ENCODE results near the gene LAMA2. TPM values are rescaled to one million over a fixed set of nuclear protein-coding genes. Genes with fewer than 3 reads are reported as not detected.

The LAMA2 gene
- total RNA-seq, 5 donors from 2014 or later (not counting 1 experiment from before 2014, with no cell fraction given): 0.30 to 0.62 (median 0.45) TPM

DNA sequence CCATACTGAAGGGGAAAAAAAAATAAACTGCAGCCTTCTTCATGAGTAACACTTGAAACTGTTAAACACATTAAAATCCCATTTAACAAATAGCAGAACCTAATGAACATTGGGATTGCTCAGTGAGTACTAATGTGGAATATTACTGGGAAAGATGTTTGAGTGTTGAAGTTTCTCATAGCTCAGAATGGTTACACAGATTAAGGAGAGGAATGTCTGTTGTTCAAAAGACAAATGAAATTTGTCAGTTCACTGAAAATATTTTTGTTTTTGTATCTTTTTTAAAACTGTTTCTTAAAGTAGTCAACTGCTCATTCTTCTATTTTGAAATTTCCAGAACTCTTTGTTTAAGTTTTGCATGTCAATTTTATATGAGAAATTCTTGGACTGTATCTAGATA is 374.3 kb downstream of the LAMA2 start:
- Histone ChIP-seq H3K9me3 (no peaks in the 10 kb centered on the region), H3K36me3 (ENCODE audit: control insufficient read depth in 2 of 2, extremely low read depth in 1 of 2, insufficient read depth in 1 of 2, low read length in 1 of 2) (no peaks in the 10 kb centered on the region), H3K27ac (ENCODE audit: low read length) (no peak overlapping the region), H3K27me3 (replicated peaks in 1 of 2; ENCODE audit: control insufficient read depth in 2 of 2, extremely low read depth in 1 of 2, insufficient read depth in 2 of 2, low read length in 1 of 2) (peaks cover 0 to 3% of the 10 kb centered on the region in 2 experiments), H3K4me3 (ENCODE audit: control insufficient read depth in 1 of 2, extremely low read depth in 1 of 2, low read length in 1 of 2) (no peak overlapping the region), H3K4me1 (ENCODE audit: control insufficient read depth in 1 of 2, extremely low read depth in 1 of 2, insufficient read depth in 2 of 2, low read length in 2 of 2) (no peaks in the 10 kb centered on the region)
- ChIA-PET POLR2A (no interaction called here), CTCF (no interaction called here)
- Mint-ChIP-seq H3K9me3 (no peaks in the 10 kb centered on the region), H3K4me1 (peaks cover 0 to 4% (median under 1%) of the 10 kb centered on the region in 3 donors), H3K4me3 (no peak overlapping the region), H3K27ac (no peak overlapping the region), H3K36me3 (no peaks in the 10 kb centered on the region), H3K27me3 (peaks cover 10 to 13% of the 10 kb centered on the region in 2 donors)
- DNase-seq: no peak
- ATAC-seq (replicated peaks in 1 of 4): no peak

DNA sequence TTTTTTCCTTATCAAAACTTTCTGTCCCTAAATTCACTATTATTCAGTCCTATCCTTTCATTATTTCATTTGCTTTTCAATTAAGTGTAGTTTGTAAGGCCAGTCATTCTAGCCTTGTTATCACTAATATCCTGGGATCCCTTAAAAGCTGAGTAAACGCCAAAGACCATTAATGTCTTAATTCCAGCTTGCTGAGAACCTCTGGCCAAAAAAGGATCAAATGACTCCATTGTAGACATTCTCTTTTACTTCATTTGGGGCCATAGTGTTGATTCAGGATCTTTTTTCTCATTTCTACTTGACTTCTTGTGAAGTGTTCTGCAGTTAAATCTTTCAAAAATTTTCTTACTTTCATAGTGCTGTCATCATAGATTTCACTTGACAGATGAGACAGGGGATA is 379.7 kb downstream of the LAMA2 start:
- Mint-ChIP-seq H3K27ac (no peak overlapping the region), H3K9me3 (no peaks in the 10 kb centered on the region), H3K36me3 (no peaks in the 10 kb centered on the region), H3K4me1 (no peaks in the 10 kb centered on the region), H3K4me3 (no peak overlapping the region), H3K27me3 (no peaks in the 10 kb centered on the region)
- Histone ChIP-seq H3K27me3 (replicated peaks in 1 of 2; ENCODE audit: control insufficient read depth in 2 of 2, extremely low read depth in 1 of 2, insufficient read depth in 2 of 2, low read length in 1 of 2) (peaks cover 0 to 3% of the 10 kb centered on the region in 2 experiments), H3K4me1 (ENCODE audit: control insufficient read depth in 1 of 2, extremely low read depth in 1 of 2, insufficient read depth in 2 of 2, low read length in 2 of 2) (no peaks in the 10 kb centered on the region), H3K9me3 (no peaks in the 10 kb centered on the region), H3K4me3 (ENCODE audit: control insufficient read depth in 1 of 2, extremely low read depth in 1 of 2, low read length in 1 of 2) (no peak overlapping the region), H3K36me3 (ENCODE audit: control insufficient read depth in 2 of 2, extremely low read depth in 1 of 2, insufficient read depth in 1 of 2, low read length in 1 of 2) (no peaks in the 10 kb centered on the region), H3K27ac (ENCODE audit: low read length) (no peak overlapping the region)
- ATAC-seq (replicated peaks in 1 of 4): no peak
- DNase-seq: no peak
- ChIA-PET CTCF (no interaction called here), POLR2A (no interaction called here)
- no CpG with 5 or more reads among the region's 1 CpG for WGBS (ENCODE audit: insufficient coverage)

- Histone ChIP-seq H3K36me3 (ENCODE audit: control insufficient read depth in 2 of 2, extremely low read depth in 1 of 2, insufficient read depth in 1 of 2, low read length in 1 of 2) (no peaks in the 10 kb centered on the region), H3K4me3 (ENCODE audit: control insufficient read depth in 1 of 2, extremely low read depth in 1 of 2, low read length in 1 of 2) (no peak overlapping the region), H3K27ac (ENCODE audit: low read length) (no peak overlapping the region), H3K9me3 (no peaks in the 10 kb centered on the region), H3K4me1 (ENCODE audit: control insufficient read depth in 1 of 2, extremely low read depth in 1 of 2, insufficient read depth in 2 of 2, low read length in 2 of 2) (no peaks in the 10 kb centered on the region), H3K27me3 (replicated peaks in 1 of 2; ENCODE audit: control insufficient read depth in 2 of 2, extremely low read depth in 1 of 2, insufficient read depth in 2 of 2, low read length in 1 of 2) (peaks cover 0 to 3% of the 10 kb centered on the region in 2 experiments)
- Mint-ChIP-seq H3K27ac (no peak overlapping the region), H3K4me3 (no peak overlapping the region), H3K36me3 (no peaks in the 10 kb centered on the region), H3K27me3 (no peaks in the 10 kb centered on the region), H3K9me3 (no peaks in the 10 kb centered on the region), H3K4me1 (no peaks in the 10 kb centered on the region)
- POLR2A ChIA-PET: no interaction called here
- WGBS (ENCODE audit: insufficient coverage): 75% methylated on average over 6 of the region's 8 CpGs
- no peak for ATAC-seq (replicated peaks in 1 of 4)
- CTCF ChIA-PET: no interaction called here
- no peak for DNase-seq
Observed at GRCh38 chr6:129263176-129263575, 380.2 kb downstream of the LAMA2 start.

- Histone ChIP-seq H3K27me3 (replicated peaks in 1 of 2; ENCODE audit: control insufficient read depth in 2 of 2, extremely low read depth in 1 of 2, insufficient read depth in 2 of 2, low read length in 1 of 2) (peaks cover 0 to 3% of the 10 kb centered on the region in 2 experiments), H3K9me3 (no peaks in the 10 kb centered on the region), H3K4me1 (ENCODE audit: control insufficient read depth in 1 of 2, extremely low read depth in 1 of 2, insufficient read depth in 2 of 2, low read length in 2 of 2) (no peaks in the 10 kb centered on the region), H3K27ac (ENCODE audit: low read length) (no peak overlapping the region), H3K4me3 (ENCODE audit: control insufficient read depth in 1 of 2, extremely low read depth in 1 of 2, low read length in 1 of 2) (no peak overlapping the region), H3K36me3 (ENCODE audit: control insufficient read depth in 2 of 2, extremely low read depth in 1 of 2, insufficient read depth in 1 of 2, low read length in 1 of 2) (no peaks in the 10 kb centered on the region)
- Mint-ChIP-seq H3K4me3 (no peak overlapping the region), H3K27ac (no peak overlapping the region), H3K9me3 (no peaks in the 10 kb centered on the region), H3K36me3 (no peaks in the 10 kb centered on the region), H3K27me3 (no peaks in the 10 kb centered on the region), H3K4me1 (no peaks in the 10 kb centered on the region)
- ATAC-seq (replicated peaks in 1 of 4) (no peak), DNase-seq (no peak)
- WGBS (ENCODE audit: insufficient coverage): 56% methylated on average over 3 of the region's 3 CpGs
- CTCF ChIA-PET: interaction anchor here in 1 of 2 donors (0.6 kb wide), 1 partner anchor 12 kb away, joined by 16 read pairs; no protein-coding TSS in a partner anchor
- POLR2A ChIA-PET: no interaction called here
Observed at GRCh38 chr6:129264480-129265045, 381.6 kb downstream of the LAMA2 start.

DNA sequence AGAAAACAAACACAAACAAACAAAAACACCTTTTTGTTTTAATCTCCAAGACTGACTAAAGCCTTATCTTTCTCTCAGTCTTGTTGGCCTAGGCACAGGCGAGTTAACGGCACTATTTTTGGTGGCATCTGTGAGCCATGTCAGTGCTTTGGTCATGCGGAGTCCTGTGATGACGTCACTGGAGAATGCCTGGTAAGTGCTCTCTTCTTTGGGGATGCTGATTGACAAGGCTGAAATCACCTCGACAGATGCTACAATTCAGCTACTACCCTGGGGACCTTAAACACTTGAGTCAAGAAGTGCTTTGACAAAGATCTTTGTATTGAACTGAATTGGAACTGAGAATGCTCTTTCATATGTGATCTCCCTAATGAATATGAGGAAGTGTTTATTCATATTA is 384.1 kb downstream of the LAMA2 start:
- ChIA-PET CTCF (no interaction called here), POLR2A (no interaction called here)
- Mint-ChIP-seq H3K9me3 (no peaks in the 10 kb centered on the region), H3K4me1 (no peaks in the 10 kb centered on the region), H3K27ac (no peak overlapping the region), H3K36me3 (no peaks in the 10 kb centered on the region), H3K4me3 (no peak overlapping the region), H3K27me3 (no peaks in the 10 kb centered on the region)
- 87% methylated on average over 4 of the region's 5 CpGs for WGBS (ENCODE audit: insufficient coverage)
- ATAC-seq (replicated peaks in 1 of 4) (no peak), DNase-seq (no peak)
- no peaks in the 10 kb centered on the region for H3K9me3 ChIP-seq
- no peak overlapping the region for H3K4me3 ChIP-seq (ENCODE audit: control insufficient read depth in 1 of 2, extremely low read depth in 1 of 2, low read length in 1 of 2)
- peaks cover 0 to 3% of the 10 kb centered on the region in 2 experiments for H3K27me3 ChIP-seq (replicated peaks in 1 of 2; ENCODE audit: control insufficient read depth in 2 of 2, extremely low read depth in 1 of 2, insufficient read depth in 2 of 2, low read length in 1 of 2)
- H3K36me3 ChIP-seq (ENCODE audit: control insufficient read depth in 2 of 2, extremely low read depth in 1 of 2, insufficient read depth in 1 of 2, low read length in 1 of 2): no peaks in the 10 kb centered on the region
- H3K27ac ChIP-seq (ENCODE audit: low read length): no peak overlapping the region
- no peaks in the 10 kb centered on the region for H3K4me1 ChIP-seq (ENCODE audit: control insufficient read depth in 1 of 2, extremely low read depth in 1 of 2, insufficient read depth in 2 of 2, low read length in 2 of 2)

DNA sequence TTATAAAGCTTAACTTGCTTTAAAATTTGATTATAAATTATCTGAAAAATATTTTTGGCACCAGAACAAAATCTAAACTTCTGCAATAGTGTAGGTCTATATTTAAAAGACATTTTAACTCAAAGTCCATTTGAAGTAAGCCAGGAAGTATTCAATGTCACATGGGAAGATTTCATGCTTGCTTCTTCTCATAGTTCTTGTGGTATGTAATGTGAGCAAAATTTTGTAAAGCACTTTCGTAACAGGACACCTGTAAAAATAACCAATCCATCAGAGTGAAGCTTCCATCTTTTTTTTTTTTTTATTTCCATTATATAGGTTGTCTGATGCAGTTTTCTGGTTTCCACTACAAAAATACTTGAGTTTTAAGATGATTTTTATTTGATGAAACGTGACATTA is 386.1 kb downstream of the LAMA2 start:
- Mint-ChIP-seq H3K9me3 (no peaks in the 10 kb centered on the region), H3K36me3 (no peaks in the 10 kb centered on the region), H3K4me3 (no peak overlapping the region), H3K27me3 (no peaks in the 10 kb centered on the region), H3K27ac (no peak overlapping the region), H3K4me1 (no peaks in the 10 kb centered on the region)
- no peak overlapping the region for H3K27ac ChIP-seq (ENCODE audit: low read length)
- no peak for ATAC-seq (replicated peaks in 1 of 4)
- H3K4me1 ChIP-seq (ENCODE audit: control insufficient read depth in 1 of 2, extremely low read depth in 1 of 2, insufficient read depth in 2 of 2, low read length in 2 of 2): no peaks in the 10 kb centered on the region
- no peaks in the 10 kb centered on the region for H3K36me3 ChIP-seq (ENCODE audit: control insufficient read depth in 2 of 2, extremely low read depth in 1 of 2, insufficient read depth in 1 of 2, low read length in 1 of 2)
- H3K9me3 ChIP-seq: no peaks in the 10 kb centered on the region
- DNase-seq: no peak
- POLR2A ChIA-PET: interaction anchor here in 1 of 2 donors (0.7 kb wide), 1 partner anchor 26 kb away, joined by 3 read pairs; no protein-coding TSS in a partner anchor
- H3K4me3 ChIP-seq (ENCODE audit: control insufficient read depth in 1 of 2, extremely low read depth in 1 of 2, low read length in 1 of 2): no peak overlapping the region
- CTCF ChIA-PET: interaction anchor here in 1 of 2 donors (0.7 to 1.3 kb wide), 2 partner anchors 18 to 65 kb away, joined by 3 read pairs; no protein-coding TSS in a partner anchor
- H3K27me3 ChIP-seq (replicated peaks in 1 of 2; ENCODE audit: control insufficient read depth in 2 of 2, extremely low read depth in 1 of 2, insufficient read depth in 2 of 2, low read length in 1 of 2): no peaks in the 10 kb centered on the region
- WGBS (ENCODE audit: insufficient coverage): no CpG with 5 or more reads among the region's 2 CpGs

All from T-cell (primary cell).